Measurements from ENCODE around the gene FLT1. TPM values are rescaled to one million over a fixed set of nuclear protein-coding genes. Genes with fewer than 3 reads are reported as not detected.

Gene FLT1
- total RNA-seq, 1 experiment from 2014 or later = not detected

- no peak for DNase-seq (ENCODE audit: low read depth)
Measured at GRCh38 chr13:28529836-28530235, 34.9 kb upstream of the FLT1 start.

GRCh38 chr13:28528848-28529247 lies 33.9 kb upstream of the FLT1 start:
- DNase-seq (ENCODE audit: low read depth) = peak; percentile 36

- no peak for DNase-seq (ENCODE audit: low read depth)
Measured at GRCh38 chr13:28528388-28528787, 33.5 kb upstream of the FLT1 start.

GRCh38 chr13:28527629-28528028 lies 32.7 kb upstream of the FLT1 start:
- no peak for DNase-seq (ENCODE audit: low read depth)

GRCh38 chr13:28526876-28527275 lies 31.9 kb upstream of the FLT1 start:
- DNase-seq (ENCODE audit: low read depth) = no peak

DNA sequence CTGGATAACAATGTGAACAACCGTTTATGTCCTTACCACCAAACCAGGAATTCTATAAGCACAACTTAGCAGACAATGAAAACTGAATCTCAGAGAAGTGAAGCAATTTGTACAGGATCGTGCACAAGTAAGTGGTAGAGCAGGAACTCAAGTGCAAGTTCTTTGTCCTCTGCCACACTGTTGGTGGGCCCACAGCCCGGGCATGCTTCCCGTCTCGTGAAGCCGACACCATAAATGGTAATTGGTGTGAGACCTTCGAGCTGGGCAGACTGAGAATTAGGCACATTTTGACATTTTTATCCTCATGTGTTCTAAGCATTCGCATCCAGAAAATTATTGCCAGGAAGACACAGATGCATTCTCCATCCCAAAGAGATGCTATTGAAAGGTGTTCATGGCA lies 27.9 kb upstream of the FLT1 start:
- no peak for DNase-seq (ENCODE audit: low read depth)

GRCh38 chr13:28513745-28514144 lies 18.8 kb upstream of the FLT1 start:
- no peak for DNase-seq (ENCODE audit: low read depth)

GRCh38 chr13:28510542-28510941 lies 15.6 kb upstream of the FLT1 start:
- no peak for DNase-seq (ENCODE audit: low read depth)

- DNase-seq (ENCODE audit: low read depth) = no peak
Measured at GRCh38 chr13:28510066-28510465, 15.1 kb upstream of the FLT1 start.

DNA sequence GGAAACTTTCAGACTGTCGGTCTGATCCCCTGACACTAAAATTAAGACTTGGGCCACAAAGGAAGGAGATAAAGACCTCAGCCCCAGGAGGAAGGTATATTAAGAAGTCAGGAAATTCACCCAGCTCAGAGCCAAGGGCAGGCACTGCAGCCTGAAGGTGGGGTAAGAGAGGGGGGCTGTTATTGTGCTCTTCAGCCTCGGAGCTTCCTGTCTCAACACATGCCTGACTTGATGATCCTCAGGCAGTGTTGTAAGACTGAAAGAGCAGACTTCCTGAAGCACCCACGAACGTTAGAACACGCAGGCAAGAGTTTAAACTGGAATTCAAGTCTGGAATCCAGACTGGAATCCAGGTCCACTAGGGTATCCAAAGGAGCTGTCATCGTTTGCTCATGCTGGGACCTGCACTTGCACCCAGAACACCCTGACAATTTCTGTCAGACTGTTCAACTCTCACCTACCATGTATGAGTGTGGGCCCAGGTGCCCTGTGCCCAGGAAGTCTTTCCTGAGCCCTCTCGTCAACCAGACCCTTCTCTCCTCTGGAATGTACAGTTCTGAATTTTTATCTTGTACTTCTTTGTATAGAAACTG lies 10.7 kb upstream of the FLT1 start:
- DNase-seq (ENCODE audit: low read depth) = no peak

DNA sequence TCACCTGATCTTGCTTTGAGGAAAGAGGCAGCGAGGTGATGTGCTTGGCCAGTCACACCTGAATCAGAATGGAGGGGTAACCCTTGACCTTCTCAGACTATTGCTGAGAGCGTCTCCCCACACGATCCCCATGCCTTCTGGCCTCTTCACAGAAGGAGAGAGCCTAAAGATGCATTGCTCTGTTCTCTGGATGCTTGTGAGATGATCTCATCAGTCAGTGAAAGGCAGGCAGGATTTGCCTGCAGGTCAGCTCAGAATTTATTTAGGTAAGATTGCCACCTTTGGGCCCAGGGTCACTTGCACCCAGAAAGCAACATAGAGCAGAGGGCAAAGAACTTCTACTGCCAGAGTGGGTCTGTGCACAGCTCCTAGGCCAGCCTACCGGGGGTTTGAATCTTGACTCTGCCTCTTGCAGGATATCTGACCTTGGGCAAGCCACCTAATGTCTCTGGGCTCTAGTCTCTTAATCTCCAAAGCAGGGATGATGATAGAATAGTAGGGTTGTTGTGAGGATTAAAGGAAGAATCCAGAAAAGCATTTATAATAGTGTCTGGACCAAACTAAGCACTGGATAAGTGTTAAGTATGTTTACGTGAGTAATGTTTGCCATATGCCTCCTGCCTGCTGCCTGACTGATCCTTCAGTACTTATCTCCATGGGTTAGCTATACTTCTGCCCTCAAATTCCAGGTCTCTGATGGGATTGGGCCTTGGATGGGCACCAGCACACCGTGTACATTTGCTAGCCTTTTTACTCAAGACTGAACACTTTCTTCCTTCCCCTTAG lies 8.4 kb upstream of the FLT1 start:
- DNase-seq (ENCODE audit: low read depth) = no peak

DNA sequence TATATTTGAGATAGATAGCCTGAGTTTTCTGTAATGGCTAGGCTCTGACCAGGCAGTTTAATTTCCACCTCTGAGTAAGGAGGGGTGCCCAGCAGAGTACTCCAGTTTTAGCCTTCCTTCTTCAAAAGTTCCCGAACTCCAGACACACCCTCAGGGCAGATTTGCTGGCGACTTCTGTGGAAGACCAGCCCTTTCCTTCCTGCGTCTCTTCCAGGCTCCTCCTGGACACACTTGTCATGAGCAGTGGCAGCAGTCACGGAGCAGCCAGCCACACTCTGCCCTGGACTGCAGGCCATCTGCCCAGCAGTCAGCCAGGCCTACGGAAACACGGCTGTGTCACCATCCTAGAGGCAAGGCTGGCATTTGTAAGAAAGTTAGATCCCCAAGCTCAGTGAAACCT lies 6.6 kb upstream of the FLT1 start:
- no peak for DNase-seq (ENCODE audit: low read depth)

DNA sequence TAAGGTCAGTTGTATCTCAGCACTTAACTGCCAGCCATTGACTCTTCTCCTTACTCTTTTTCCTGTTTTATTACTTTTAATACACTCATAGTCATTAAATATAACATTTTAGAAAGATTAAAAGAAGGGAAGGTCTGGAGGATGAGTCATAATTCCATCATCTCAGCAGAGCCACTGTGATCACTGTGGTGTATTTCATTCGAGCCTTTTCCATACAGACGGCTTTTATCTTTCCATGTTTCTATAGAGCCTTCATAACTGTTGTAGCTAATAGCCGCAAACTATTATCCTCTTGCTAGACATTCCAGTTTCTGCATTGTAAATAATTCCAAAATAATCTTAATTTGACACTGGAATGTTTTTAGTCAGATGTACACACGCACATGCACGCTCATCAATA lies 4.7 kb upstream of the FLT1 start:
- peak; percentile 24 for DNase-seq (ENCODE audit: low read depth)

GRCh38 chr13:28498481-28499115 lies 3.7 kb upstream of the FLT1 start:
- DNase-seq (ENCODE audit: low read depth) = no peak

GRCh38 chr13:28497143-28497876 lies 2.4 kb upstream of the FLT1 start:
- DNase-seq (ENCODE audit: low read depth) = no peak

DNA sequence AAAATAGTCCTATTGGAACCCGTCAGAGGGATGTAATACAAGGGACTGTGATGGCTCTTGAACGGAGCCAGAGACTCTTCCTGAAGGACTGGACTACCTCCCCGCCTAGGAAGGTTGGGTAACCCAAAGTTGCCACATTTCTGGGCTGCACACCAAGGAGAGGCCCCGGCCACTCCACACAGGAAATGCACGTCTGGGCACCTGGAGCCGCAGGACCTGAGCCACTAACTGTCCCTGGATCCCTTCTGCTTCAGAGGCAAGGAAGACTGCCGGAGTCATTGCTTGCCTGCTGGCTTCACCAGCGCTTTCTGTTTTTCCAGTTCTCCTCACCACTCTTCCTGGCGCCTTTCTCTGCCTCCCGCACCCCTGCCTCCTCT lies 1.2 kb upstream of the FLT1 start:
- DNase-seq (ENCODE audit: low read depth) = no peak

DNA sequence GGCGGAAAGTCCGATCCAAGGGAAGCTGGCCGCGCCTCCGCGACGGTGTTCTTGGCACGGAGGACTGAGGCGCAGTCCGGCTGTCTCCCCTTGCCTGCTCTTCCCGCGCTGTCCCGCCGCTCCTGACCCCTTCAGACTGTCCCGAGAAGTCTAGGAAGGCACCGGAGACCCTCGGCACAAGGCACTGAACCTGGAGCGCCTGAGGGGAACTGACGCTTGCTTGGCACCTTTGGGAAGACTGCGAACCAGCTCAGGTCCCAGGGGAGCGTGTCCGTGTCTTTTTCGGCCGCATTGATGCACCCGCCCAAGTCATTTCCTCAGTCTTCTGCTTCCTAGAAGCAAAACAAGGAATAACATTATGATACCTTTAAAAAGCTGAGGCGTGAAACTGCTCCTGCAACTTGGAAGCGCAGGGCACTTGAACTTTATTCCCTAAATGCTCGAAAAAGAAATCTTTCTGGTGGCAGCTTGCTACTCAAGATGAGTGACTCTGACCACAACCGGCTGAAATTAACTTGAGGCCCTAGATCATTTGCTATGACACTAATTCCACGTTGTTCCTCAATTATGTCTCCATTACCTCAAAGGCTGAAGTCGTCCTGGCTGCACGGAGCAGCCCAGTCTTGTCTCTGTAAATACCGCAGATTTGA lies 735 bp upstream of the FLT1 start:
- DNase-seq (ENCODE audit: low read depth) = no peak

DNA sequence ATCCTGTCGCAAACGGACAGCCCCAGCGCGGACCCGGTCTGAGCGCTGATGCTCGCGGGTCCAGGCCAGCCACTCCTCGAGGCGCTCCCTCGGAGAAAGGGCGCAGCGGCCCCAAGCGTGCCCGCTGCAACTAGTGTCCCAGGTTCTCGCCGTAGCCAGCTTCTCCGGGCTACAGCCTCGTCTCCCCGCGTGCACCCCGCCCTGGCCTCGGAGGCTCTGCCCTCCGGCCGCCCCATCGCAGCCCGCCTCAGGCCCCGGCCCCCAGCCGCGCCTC lies 487 bp downstream of the FLT1 start:
- DNase-seq (ENCODE audit: low read depth) = no peak

DNA sequence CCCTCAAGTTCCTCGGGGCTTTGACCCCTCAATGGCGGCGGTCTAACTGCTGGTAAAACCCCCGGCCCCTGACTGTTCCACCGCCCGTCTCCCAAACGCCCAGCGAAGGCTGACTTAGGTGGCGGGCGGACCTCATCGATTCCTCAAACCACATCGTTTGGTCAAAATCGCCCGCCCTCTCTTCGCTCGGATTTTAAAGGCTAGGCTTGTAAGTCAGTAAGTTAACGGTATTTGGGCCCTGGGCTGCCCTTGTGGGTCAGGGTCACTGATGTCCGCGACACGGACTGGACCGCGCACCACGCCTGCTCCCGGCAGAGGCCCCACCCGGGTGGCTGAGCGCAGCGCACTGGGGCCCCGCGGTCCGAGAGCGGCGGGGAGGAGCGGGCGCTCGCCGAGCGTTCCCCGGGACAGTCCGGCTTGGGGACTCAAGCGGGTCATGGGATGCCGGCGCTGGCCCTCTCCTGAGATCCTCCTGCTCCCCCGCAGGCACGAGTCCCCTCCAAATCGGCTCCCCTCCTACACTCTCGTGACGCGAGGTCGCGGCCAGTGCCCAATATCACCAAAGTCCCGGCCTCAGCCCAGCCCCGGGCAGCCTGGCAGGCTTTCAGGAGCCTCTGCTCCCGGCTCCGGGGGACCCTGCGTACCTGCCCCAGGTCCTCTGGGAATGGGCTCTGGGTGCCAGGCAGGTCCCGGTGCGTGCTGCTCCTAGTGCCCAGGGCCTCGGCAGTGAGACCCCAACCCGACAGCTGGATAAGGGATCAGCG lies 1.0 kb downstream of the FLT1 start:
- no peak for DNase-seq (ENCODE audit: low read depth)

DNA sequence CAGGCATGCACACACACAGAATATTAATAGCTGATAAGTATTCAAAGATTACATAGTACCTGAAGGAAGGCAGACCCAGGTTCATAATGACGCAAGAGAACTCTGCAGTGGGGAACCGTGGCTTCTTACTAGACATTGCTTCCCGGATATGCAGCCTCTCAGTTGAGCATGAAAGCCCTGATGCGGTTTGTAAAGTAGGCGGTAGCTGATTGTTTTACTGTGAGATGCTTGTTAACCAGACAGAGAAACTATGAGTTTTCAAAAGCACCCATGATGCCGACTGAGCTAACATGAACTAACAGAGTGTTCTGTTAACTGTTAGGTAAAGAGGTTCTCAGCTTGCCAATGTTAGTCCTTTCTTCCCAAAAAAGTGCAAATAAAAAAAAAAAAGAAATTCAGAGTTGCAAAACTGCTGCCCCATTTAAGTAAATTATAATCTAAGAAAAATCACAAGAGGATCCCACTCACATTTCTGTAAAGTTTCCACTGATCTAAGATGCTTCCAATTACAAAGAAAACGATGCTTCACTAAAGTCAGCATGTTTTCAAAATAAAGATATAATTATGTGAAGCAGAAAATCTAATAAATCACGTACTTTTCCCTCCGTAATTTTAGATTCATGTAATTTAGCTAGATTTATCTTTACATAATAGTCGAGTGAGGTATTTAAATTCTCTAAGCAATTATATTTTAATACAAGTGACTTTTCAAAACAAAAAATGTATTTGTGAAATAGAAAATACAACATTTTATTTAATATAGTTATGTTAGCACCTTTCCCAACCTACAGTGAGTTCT lies 2.2 kb downstream of the FLT1 start:
- no peak for DNase-seq (ENCODE audit: low read depth)

GRCh38 chr13:28490061-28490460 lies 4.9 kb downstream of the FLT1 start:
- DNase-seq (ENCODE audit: low read depth) = no peak
